ENCODE data around the gene KIF6. TPM values are rescaled to one million over a fixed set of nuclear protein-coding genes. Genes with fewer than 3 reads are reported as not detected.

KIF6 gene
- total RNA-seq, 1 donor from 2014 or later = not detected

- TF ChIP-seq, protein P1, sequence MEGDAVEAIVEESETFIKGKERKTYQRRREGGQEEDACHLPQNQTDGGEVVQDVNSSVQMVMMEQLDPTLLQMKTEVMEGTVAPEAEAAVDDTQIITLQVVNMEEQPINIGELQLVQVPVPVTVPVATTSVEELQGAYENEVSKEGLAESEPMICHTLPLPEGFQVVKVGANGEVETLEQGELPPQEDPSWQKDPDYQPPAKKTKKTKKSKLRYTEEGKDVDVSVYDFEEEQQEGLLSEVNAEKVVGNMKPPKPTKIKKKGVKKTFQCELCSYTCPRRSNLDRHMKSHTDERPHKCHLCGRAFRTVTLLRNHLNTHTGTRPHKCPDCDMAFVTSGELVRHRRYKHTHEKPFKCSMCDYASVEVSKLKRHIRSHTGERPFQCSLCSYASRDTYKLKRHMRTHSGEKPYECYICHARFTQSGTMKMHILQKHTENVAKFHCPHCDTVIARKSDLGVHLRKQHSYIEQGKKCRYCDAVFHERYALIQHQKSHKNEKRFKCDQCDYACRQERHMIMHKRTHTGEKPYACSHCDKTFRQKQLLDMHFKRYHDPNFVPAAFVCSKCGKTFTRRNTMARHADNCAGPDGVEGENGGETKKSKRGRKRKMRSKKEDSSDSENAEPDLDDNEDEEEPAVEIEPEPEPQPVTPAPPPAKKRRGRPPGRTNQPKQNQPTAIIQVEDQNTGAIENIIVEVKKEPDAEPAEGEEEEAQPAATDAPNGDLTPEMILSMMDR (IDR thresholded peaks at IDR 0.05) = no peak
- DNase-seq (no peak), ATAC-seq (ENCODE audit: low read depth) (no peak)
- POLR2A ChIA-PET = no interaction called here
- no peaks in the 10 kb centered on the region for H3K36me3 Mint-ChIP-seq (ENCODE audit: low read depth)
- H3K27ac Mint-ChIP-seq = no peak overlapping the region
- H3K27me3 Mint-ChIP-seq = peaks cover 3% of the 10 kb centered on the region
- H3K9me3 Mint-ChIP-seq = no peaks in the 10 kb centered on the region
- CTCF ChIA-PET = no interaction called here
- H3K4me3 Mint-ChIP-seq = no peak overlapping the region
- intact Hi-C loops (cut with micrococcal nuclease) = no loop called here
- no peaks in the 10 kb centered on the region for H3K4me1 Mint-ChIP-seq
Measured at GRCh38 chr6:39646751-39647420, 78.3 kb downstream of the KIF6 start.

GRCh38 chr6:39642270-39642669 is 82.9 kb downstream of the KIF6 start:
- intact Hi-C loops (cut with micrococcal nuclease) = no loop called here

DNA sequence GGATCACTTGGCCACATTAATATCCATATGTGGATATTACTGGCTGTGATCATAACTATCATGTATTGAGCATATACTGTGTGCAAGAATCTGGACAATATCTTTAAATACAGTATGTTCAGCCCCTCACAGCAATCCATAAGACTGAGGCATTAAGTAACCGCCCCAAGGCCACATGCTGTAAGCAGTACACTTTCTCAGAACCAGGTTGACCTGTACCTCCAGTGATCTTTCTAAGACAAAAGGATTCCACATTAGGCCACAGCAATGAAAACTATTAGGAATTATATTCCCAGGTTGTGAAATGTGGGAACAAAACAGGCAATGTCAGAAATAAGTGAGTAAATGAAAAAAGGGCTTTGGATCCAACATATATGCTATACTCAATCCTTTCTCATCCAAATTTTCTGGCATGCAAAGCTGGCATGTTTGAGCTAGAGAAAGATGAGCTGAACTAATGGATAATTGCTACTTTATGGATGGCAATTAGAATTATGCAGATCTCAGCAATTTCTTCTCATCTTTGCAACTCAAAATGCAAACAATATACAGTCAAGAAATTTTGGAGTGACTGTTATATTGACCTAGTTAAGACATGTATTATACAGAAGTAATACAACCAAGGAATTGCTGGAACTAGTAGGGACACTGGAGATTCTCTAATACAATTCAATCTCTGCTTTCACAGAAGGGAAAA is 86.9 kb downstream of the KIF6 start:
- ATAC-seq (ENCODE audit: low read depth) = no peak
- Mint-ChIP-seq H3K4me1 (no peaks in the 10 kb centered on the region), H3K4me3 (no peak overlapping the region), H3K27ac (no peak overlapping the region), H3K36me3 (ENCODE audit: low read depth) (no peaks in the 10 kb centered on the region), H3K9me3 (no peaks in the 10 kb centered on the region), H3K27me3 (peaks cover 3% of the 10 kb centered on the region)
- CTCF ChIA-PET = no interaction called here
- intact Hi-C loops (cut with micrococcal nuclease) = no loop called here
- TF ChIP-seq, protein P1 (IDR thresholded peaks at IDR 0.05) = no peak
- DNase-seq = no peak
- POLR2A ChIA-PET = no interaction called here

More at GRCh38 chr6:39642270-39642669, 82.9 kb downstream of the KIF6 start:
- ChIA-PET CTCF (no interaction called here), POLR2A (no interaction called here)
- Mint-ChIP-seq H3K36me3 (ENCODE audit: low read depth) (no peaks in the 10 kb centered on the region), H3K4me3 (no peak overlapping the region), H3K9me3 (no peaks in the 10 kb centered on the region), H3K4me1 (no peaks in the 10 kb centered on the region), H3K27ac (no peak overlapping the region), H3K27me3 (peaks cover 3% of the 10 kb centered on the region)
- no peak for DNase-seq
- ATAC-seq (ENCODE audit: low read depth) = no peak
- TF ChIP-seq, protein P1 (IDR thresholded peaks at IDR 0.05) = no peak

DNA sequence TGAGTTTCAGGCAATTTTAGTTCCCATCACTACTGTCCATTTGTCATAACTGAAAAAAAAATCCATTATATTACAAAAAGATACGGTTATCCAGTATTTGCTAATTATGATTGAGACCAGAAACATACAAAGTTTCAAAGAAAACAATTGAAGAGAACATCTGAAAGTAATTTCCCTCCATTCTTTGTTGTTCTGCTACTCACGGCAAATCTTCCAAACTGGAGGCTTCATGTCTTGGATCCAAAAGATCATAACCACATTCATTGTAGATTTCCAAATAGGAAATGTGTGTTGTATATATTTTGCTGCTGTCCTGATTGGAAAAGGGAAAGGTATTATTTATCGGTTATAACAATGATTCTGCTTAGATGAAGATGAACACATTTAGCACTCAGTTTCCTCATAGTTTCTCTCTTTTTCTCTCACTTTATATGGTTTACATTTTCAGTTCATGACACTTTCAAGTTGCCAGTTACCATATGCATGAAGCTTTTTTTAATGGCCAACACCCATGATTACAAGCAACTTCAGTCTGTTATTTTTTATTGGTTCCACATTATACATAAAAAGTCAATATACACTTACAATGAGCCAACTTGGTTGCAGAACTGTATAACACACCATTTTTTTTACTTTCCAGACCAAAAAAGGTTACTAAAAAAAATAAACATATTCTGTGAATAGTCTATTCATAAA is 90.4 kb downstream of the KIF6 start:
- ATAC-seq (ENCODE audit: low read depth) = no peak
- Mint-ChIP-seq H3K27me3 (peaks cover 4% of the 10 kb centered on the region), H3K4me1 (no peaks in the 10 kb centered on the region), H3K9me3 (no peaks in the 10 kb centered on the region), H3K36me3 (ENCODE audit: low read depth) (no peaks in the 10 kb centered on the region), H3K27ac (no peak overlapping the region), H3K4me3 (no peak overlapping the region)
- ChIA-PET CTCF (no interaction called here), POLR2A (no interaction called here)
- TF ChIP-seq, protein P1 (IDR thresholded peaks at IDR 0.05) = no peak
- no peak for DNase-seq
- intact Hi-C loops (cut with micrococcal nuclease) = no loop called here

- POLR2A ChIA-PET = no interaction called here
- TF ChIP-seq, protein P1 (IDR thresholded peaks at IDR 0.05) = no peak
- CTCF ChIA-PET = no interaction called here
- no peak overlapping the region for H3K27ac Mint-ChIP-seq
- ATAC-seq (ENCODE audit: low read depth) (no peak), DNase-seq (no peak)
- no peak overlapping the region for H3K4me3 Mint-ChIP-seq
- no peaks in the 10 kb centered on the region for H3K36me3 Mint-ChIP-seq (ENCODE audit: low read depth)
- peaks cover 2% of the 10 kb centered on the region for H3K9me3 Mint-ChIP-seq
- H3K4me1 Mint-ChIP-seq = no peaks in the 10 kb centered on the region
- intact Hi-C loops (cut with micrococcal nuclease) = no loop called here
- peaks cover 10% of the 10 kb centered on the region for H3K27me3 Mint-ChIP-seq
Measured at GRCh38 chr6:39625209-39625608, 100.0 kb downstream of the KIF6 start.
